GM19324 (cell line): ENCODE data around the gene WRAP73.

Experiments
- ATAC-seq: cut with Tn5 transposase; IDR thresholded peaks from one replicate; pipeline ENCODE4 v1.9.1; 2021; ENCODE audit warnings: mild to moderate bottlenecking, moderate library complexity; ENCODE audit not compliant: unreplicated experiment, low FRiP score

WRAP73 gene

GRCh38 chr1:3651026-3651929, 1.4 kb upstream of the WRAP73 start:
- ATAC-seq: no peak

- no peak for ATAC-seq
Observed at GRCh38 chr1:3650248-3651025, 534 bp upstream of the WRAP73 start.

- no peak for ATAC-seq
Observed at GRCh38 chr1:3646596-3646995, 3.3 kb downstream of the WRAP73 start.

- ATAC-seq: no peak
Observed at GRCh38 chr1:3645666-3646355, 4.1 kb downstream of the WRAP73 start.

GRCh38 chr1:3645247-3645646, 4.7 kb downstream of the WRAP73 start:
- no peak for ATAC-seq

- no peak for ATAC-seq
Observed at GRCh38 chr1:3644273-3644672, 5.6 kb downstream of the WRAP73 start.

- no peak for ATAC-seq
Observed at GRCh38 chr1:3642919-3643675, 6.8 kb downstream of the WRAP73 start.

- no peak for ATAC-seq
Observed at GRCh38 chr1:3641816-3642215, 8.1 kb downstream of the WRAP73 start.

- ATAC-seq: no peak
Observed at GRCh38 chr1:3641046-3641760, 8.7 kb downstream of the WRAP73 start.

- ATAC-seq: no peak
Observed at GRCh38 chr1:3640121-3640837, 9.6 kb downstream of the WRAP73 start.

- no peak for ATAC-seq
Observed at GRCh38 chr1:3639397-3639911, 10.4 kb downstream of the WRAP73 start.

GRCh38 chr1:3638676-3639075, 11.2 kb downstream of the WRAP73 start:
- ATAC-seq: no peak

- ATAC-seq: no peak
Observed at GRCh38 chr1:3638027-3638426, 11.9 kb downstream of the WRAP73 start.

- ATAC-seq: no peak
Observed at GRCh38 chr1:3636531-3636930, 13.4 kb downstream of the WRAP73 start.

GRCh38 chr1:3636080-3636479, 13.8 kb downstream of the WRAP73 start:
- no peak for ATAC-seq

GRCh38 chr1:3634059-3634800, 15.7 kb downstream of the WRAP73 start:
- no peak for ATAC-seq

GRCh38 chr1:3633344-3634058, 16.4 kb downstream of the WRAP73 start:
- no peak for ATAC-seq
